ENCODE data around the gene AGRN.

The AGRN gene

GRCh38 chr1:1035291-1035943 lies 15.5 kb downstream of the AGRN start:
- no peak for DNase-seq (ENCODE audit: low spot score)
- no peak for FAIRE-seq

- FAIRE-seq = no peak
These were observed 17.7 kb downstream of the AGRN start for GRCh38 chr1:1037366-1038327.

DNA sequence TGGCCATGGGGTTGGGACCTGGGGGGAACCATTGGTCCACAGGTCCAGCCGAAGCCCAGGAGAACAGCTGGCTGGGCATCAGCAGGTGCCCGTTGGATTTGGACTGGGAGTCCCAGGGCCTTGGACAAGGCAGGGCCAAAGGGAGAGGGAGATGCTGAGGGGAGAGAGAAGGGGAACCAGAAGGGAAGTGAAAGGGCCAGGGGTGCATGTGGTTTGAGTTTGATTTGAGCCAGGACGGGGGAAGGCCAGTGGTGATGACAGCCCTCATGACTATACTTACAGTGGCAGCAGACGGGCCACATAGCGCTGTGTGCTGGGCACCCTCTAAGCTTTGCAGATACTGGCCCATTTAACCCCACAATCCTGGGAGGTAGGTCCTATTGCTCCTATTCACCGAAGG lies 18.8 kb downstream of the AGRN start:
- DNase-seq (ENCODE audit: low spot score) = no peak

More at GRCh38 chr1:1037366-1038327, 17.7 kb downstream of the AGRN start:
- no peak for DNase-seq (ENCODE audit: low spot score)

GRCh38 chr1:1039145-1039910 lies 19.4 kb downstream of the AGRN start:
- FAIRE-seq = no peak
- DNase-seq (ENCODE audit: low spot score) = no peak

More for the DNA sequence above, 18.8 kb downstream of the AGRN start:
- FAIRE-seq = no peak

DNA sequence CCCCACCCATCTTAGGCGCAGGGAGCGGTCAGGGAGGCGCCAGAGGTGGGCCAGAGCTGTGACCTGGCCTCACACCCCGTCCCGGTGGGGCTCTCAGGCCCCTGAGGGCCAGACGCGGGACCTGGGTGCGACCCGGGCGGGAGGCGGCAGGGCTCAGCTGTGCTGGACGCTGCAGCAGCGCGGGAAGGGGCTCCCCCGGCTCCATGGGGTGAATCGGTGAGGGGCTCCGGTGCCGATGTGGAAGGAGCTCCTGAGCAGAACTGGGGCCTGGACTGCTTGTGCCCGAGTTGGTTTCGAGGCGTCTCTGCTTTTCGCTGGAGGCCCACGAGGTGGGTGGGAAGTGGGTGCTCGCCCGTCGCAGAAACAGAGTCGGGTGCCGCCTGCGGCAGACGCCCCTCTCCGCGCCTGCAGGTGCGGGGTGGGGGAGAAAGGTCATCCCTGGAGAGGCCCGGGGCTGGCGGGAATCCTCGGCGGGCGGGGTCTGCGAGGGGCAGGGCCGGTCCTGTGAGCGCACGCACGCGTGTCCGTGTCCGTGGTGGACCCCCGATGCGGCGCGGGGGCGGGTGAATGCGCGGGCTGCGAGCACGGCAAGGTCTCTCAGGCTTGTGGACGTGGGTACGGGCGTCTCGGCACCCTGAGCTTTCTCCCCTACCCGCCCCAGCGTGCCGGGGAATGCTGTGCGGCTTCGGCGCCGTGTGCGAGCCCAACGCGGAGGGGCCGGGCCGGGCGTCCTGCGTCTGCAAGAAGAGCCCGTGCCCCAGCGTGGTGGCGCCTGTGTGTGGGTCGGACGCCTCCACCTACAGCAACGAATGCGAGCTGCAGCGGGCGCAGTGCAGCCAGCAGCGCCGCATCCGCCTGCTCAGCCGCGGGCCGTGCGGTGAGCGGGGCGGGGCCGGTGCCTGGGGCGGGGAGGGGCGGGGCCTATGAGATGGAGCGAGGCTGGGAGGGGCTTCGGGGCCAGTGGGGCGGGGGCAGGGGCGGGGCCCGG lies 20.4 kb downstream of the AGRN start:
- FAIRE-seq (no peak), DNase-seq (ENCODE audit: low spot score) (peak; percentile 57)

GRCh38 chr1:1041092-1041523 lies 21.2 kb downstream of the AGRN start:
- FAIRE-seq = no peak
- DNase-seq (ENCODE audit: low spot score) = no peak

- DNase-seq (ENCODE audit: low spot score) = no peak
- no peak for FAIRE-seq
These were observed 22.0 kb downstream of the AGRN start for GRCh38 chr1:1041873-1042272.

- DNase-seq (ENCODE audit: low spot score) = no peak
- FAIRE-seq = no peak
These were observed 22.9 kb downstream of the AGRN start for GRCh38 chr1:1042835-1043234.

GRCh38 chr1:1043411-1043810 lies 23.5 kb downstream of the AGRN start:
- no peak for FAIRE-seq
- DNase-seq (ENCODE audit: low spot score) = no peak

DNA sequence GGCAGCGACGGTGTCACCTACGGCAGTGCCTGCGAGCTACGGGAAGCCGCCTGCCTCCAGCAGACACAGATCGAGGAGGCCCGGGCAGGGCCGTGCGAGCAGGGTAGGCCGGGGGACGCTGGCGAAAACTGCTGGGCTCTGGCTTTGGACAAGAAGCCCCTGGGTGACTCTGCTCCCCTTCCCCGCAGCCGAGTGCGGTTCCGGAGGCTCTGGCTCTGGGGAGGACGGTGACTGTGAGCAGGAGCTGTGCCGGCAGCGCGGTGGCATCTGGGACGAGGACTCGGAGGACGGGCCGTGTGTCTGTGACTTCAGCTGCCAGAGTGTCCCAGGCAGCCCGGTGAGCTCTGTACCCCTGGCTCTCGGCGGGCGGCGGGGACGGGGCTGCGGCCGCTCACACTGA lies 24.0 kb downstream of the AGRN start:
- no peak for FAIRE-seq

DNA sequence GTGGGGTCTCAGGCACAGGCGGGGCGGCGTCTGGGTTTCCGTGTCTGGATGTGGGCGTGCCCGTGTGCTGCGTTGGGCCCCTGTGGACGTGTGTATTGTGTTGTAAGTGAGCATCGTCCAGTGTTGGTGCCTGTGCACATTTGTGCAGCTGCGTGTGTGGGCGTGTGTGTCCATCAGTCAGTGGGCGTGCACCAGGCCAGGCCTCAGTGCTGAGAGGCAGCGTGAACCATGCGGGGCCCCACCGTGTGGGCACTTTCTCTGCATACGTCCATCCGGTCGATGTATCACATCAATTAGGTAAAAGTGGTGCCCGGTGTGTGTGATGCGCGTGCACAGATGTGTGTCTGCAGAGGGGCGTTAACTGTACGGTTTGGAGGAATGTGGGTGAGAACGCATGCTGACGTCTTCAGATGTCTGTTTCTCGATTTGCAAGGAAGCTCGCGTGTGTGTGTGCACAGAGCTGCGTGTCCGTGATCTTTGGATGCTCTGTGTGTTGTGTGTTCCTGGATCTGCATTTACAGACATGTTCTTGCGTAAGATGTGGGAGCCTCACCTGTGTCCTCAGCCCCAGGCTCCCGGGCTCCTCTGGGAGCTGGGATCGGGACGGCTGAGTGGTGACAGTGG lies 24.6 kb downstream of the AGRN start:
- DNase-seq (ENCODE audit: low spot score) = no peak
- no peak for FAIRE-seq

More for the DNA sequence above, 24.0 kb downstream of the AGRN start:
- no peak for DNase-seq (ENCODE audit: low spot score)

DNA sequence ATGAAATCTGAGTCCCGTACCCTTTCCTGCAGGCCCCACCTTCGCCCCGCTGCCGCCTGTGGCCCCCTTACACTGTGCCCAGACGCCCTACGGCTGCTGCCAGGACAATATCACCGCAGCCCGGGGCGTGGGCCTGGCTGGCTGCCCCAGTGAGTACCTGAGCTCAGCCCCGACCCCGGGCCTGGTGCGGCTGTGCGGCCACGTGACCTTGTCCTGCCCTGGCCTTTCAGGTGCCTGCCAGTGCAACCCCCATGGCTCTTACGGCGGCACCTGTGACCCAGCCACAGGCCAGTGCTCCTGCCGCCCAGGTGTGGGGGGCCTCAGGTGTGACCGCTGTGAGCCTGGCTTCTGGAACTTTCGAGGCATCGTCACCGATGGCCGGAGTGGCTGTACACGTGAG lies 25.2 kb downstream of the AGRN start:
- DNase-seq (ENCODE audit: low spot score) (no peak), FAIRE-seq (no peak)

DNA sequence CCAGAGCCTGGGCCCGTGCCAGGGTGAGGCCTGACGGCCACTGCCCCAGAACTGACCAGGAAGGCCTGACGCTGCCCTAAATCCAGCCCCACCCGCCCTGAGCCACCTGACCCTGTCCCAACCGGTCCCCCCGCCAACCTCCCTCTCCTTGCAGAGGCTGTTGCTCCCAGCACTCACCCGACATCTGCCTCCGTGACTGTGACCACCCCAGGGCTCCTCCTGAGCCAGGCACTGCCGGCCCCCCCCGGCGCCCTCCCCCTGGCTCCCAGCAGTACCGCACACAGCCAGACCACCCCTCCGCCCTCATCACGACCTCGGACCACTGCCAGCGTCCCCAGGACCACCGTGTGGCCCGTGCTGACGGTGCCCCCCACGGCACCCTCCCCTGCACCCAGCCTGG lies 26.3 kb downstream of the AGRN start:
- no peak for FAIRE-seq
- no peak for DNase-seq (ENCODE audit: low spot score)

DNA sequence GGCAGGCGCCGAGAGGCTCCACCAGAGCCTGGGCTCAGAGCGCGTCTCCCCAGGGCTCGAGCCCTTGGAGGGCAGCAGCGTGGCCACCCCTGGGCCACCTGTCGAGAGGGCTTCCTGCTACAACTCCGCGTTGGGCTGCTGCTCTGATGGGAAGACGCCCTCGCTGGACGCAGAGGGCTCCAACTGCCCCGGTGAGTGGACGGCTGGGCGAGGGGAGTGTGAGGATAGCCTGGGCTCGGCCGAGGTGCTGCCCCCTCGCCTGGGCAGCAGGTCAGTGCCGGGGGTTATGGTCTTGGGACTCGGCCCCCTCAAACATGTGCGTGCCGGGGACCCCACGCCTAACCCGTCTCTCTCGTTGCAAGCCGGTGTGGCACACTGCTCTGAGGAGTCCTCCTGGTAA lies 26.8 kb downstream of the AGRN start:
- no peak for FAIRE-seq
- DNase-seq (ENCODE audit: low spot score) = no peak

GRCh38 chr1:1047407-1047806 lies 27.5 kb downstream of the AGRN start:
- FAIRE-seq = no peak
- no peak for DNase-seq (ENCODE audit: low spot score)

GRCh38 chr1:1047963-1048362 lies 28.0 kb downstream of the AGRN start:
- no peak for DNase-seq (ENCODE audit: low spot score)
- no peak for FAIRE-seq

GRCh38 chr1:1048765-1049164 lies 28.8 kb downstream of the AGRN start:
- FAIRE-seq (no peak), DNase-seq (ENCODE audit: low spot score) (no peak)

DNA sequence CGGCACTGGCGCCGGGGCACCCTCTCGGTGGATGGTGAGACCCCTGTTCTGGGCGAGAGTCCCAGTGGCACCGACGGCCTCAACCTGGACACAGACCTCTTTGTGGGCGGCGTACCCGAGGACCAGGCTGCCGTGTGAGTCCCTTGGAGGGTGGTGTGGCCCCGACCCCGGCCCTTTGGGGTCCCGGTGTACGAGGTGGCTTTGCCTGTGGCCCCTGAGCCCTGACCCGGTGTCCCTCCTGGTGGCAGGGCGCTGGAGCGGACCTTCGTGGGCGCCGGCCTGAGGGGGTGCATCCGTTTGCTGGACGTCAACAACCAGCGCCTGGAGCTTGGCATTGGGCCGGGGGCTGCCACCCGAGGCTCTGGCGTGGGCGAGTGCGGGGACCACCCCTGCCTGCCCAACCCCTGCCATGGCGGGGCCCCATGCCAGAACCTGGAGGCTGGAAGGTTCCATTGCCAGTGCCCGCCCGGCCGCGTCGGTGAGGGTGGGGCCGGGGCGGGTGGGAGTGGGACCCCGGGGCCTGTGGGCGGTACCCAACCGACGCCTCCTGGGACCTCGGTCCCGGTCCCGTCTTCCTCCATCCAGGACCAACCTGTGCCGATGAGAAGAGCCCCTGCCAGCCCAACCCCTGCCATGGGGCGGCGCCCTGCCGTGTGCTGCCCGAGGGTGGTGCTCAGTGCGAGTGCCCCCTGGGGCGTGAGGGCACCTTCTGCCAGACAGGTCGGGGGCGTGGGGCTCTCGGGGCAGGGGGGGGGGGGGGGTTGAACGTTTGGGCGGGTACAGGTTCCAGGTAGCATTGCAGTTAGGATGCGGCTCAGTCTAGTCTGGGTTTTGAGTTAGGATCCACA lies 29.6 kb downstream of the AGRN start:
- no peak for DNase-seq (ENCODE audit: low spot score)
- FAIRE-seq = no peak

- FAIRE-seq (no peak), DNase-seq (ENCODE audit: low spot score) (no peak)
These were observed 30.7 kb downstream of the AGRN start for GRCh38 chr1:1050577-1051052.
